Esophagus squamous epithelium (tissue), 4 donors: ENCODE measurements around the gene MAP3K20.

Source experiments
- POLR2A ChIP-seq, 4 donors: fragments of 450-650 bp; IDR thresholded peaks; one replicate each; pipeline ENCODE4 v1.6.1; 2017; ENCODE audit warnings: antibody characterized with exemption in 4 of 4, mild to moderate bottlenecking in 4 of 4, moderate library complexity in 3 of 4
- TF ChIP-seq, protein P1 (sequence below), 6 experiments: fragments of 450-650 bp in 4 of 6; fragments of 200-600 bp in 2 of 6; sonication (generic) in 2 of 6; IDR thresholded peaks; one replicate each; pipeline ENCODE4 v1.5.1; 2016 to 2019; ENCODE audit warnings: antibody characterized with exemption in 6 of 6, mild to moderate bottlenecking in 4 of 6, moderate library complexity in 4 of 6

DNA sequence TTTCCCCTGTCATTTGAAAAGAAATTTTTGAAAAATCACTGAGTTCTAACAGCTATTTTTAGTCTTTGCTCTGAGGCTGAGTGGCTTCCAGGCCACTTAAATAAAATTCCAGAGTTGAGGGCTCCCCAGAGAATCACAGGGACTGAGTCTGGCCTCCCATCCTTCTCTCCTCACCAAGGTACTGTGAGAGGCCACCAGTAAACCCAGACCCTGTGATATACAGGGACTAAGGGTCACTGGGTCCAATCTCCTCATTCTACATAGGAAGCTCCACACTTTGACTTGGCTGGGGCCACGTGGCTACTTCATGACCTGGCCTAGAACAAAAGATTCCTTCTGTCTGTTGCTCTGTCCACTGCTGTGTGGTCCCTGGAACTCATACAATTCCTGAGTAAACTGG lies 155.8 kb downstream of the MAP3K20 start:
- TF ChIP-seq, protein P1, sequence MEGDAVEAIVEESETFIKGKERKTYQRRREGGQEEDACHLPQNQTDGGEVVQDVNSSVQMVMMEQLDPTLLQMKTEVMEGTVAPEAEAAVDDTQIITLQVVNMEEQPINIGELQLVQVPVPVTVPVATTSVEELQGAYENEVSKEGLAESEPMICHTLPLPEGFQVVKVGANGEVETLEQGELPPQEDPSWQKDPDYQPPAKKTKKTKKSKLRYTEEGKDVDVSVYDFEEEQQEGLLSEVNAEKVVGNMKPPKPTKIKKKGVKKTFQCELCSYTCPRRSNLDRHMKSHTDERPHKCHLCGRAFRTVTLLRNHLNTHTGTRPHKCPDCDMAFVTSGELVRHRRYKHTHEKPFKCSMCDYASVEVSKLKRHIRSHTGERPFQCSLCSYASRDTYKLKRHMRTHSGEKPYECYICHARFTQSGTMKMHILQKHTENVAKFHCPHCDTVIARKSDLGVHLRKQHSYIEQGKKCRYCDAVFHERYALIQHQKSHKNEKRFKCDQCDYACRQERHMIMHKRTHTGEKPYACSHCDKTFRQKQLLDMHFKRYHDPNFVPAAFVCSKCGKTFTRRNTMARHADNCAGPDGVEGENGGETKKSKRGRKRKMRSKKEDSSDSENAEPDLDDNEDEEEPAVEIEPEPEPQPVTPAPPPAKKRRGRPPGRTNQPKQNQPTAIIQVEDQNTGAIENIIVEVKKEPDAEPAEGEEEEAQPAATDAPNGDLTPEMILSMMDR (IDR thresholded peaks at IDR 0.05) = no peak
- TF ChIP-seq POLR2A (IDR thresholded peaks at IDR 0.05) = no peak
